Nephron progenitor cell (in vitro differentiated cells): ENCODE data around the gene BICDL2.

Source experiments
- DNase-seq: peaks from one replicate; pipeline ENCODE4 v3.0.0; 2021
- H3K27ac Mint-ChIP-seq: 2 replicates; pipeline ENCODE4 v1.8.0; 2021; ENCODE audit warnings: mild to moderate bottlenecking, moderate library complexity, mixed read lengths
- H3K27me3 Mint-ChIP-seq: 2 replicates; pipeline ENCODE4 v1.8.0; 2021; ENCODE audit warnings: mild to moderate bottlenecking, low read depth, mixed read lengths; ENCODE audit not compliant: poor library complexity
- H3K36me3 Mint-ChIP-seq: 2 replicates; pipeline ENCODE4 v1.8.0; 2021; ENCODE audit warnings: low read depth, mixed read lengths
- H3K4me1 Mint-ChIP-seq: 2 replicates; pipeline ENCODE4 v1.8.0; 2021; ENCODE audit warnings: mixed read lengths
- H3K4me3 Mint-ChIP-seq: 2 replicates; pipeline ENCODE4 v1.8.0; 2021; ENCODE audit warnings: mild to moderate bottlenecking, moderate library complexity, mixed read lengths
- H3K9me3 Mint-ChIP-seq: 2 replicates; pipeline ENCODE4 v1.8.0; 2021; ENCODE audit warnings: mild to moderate bottlenecking, moderate library complexity, mixed read lengths
- CTCF ChIP-seq: fragments of 200-600 bp; sonication (generic); IDR thresholded peaks from 2 replicates; pipeline ENCODE4 v1.5.0; 2021; ENCODE audit warnings: antibody characterized with exemption

BICDL2 gene

GRCh38 chr16:3014971-3015370 is 21.8 kb downstream of the BICDL2 start:
- H3K4me3 Mint-ChIP-seq, result no peak overlapping the region

GRCh38 chr16:3013998-3014690 is 22.6 kb downstream of the BICDL2 start:
- H3K9me3 Mint-ChIP-seq, result no peaks in the 10 kb centered on the region
- no peaks in the 10 kb centered on the region for H3K36me3 Mint-ChIP-seq
- DNase-seq, result no peak
- H3K27ac Mint-ChIP-seq, result no peak overlapping the region
- H3K27me3 Mint-ChIP-seq, result peaks cover 43% of the 10 kb centered on the region
- peaks cover 40% of the 10 kb centered on the region for H3K4me1 Mint-ChIP-seq
- no peak for TF ChIP-seq CTCF
- H3K4me3 Mint-ChIP-seq, result no peak overlapping the region

More at GRCh38 chr16:3014971-3015370, 21.8 kb downstream of the BICDL2 start:
- no peaks in the 10 kb centered on the region for H3K9me3 Mint-ChIP-seq
- H3K27me3 Mint-ChIP-seq, result peaks cover 43% of the 10 kb centered on the region
- peaks cover 36% of the 10 kb centered on the region for H3K4me1 Mint-ChIP-seq
- no peak for DNase-seq
- no peaks in the 10 kb centered on the region for H3K36me3 Mint-ChIP-seq
- no peak for TF ChIP-seq CTCF
- H3K27ac Mint-ChIP-seq, result no peak overlapping the region

GRCh38 chr16:3013491-3013951 is 23.2 kb downstream of the BICDL2 start:
- peaks cover 44% of the 10 kb centered on the region for H3K4me1 Mint-ChIP-seq
- no peak for DNase-seq
- H3K9me3 Mint-ChIP-seq, result no peaks in the 10 kb centered on the region
- no peaks in the 10 kb centered on the region for H3K36me3 Mint-ChIP-seq
- no peak for TF ChIP-seq CTCF
- H3K27ac Mint-ChIP-seq, result no peak overlapping the region
- peaks cover 43% of the 10 kb centered on the region for H3K27me3 Mint-ChIP-seq
- no peak overlapping the region for H3K4me3 Mint-ChIP-seq

- H3K27me3 Mint-ChIP-seq, result peaks cover 49% of the 10 kb centered on the region
- no peak for DNase-seq
- no peak within 1 kb of the TSS for H3K27ac Mint-ChIP-seq
These were observed 23.8 kb downstream of the BICDL2 start, which contains the start of gene CLDN9 for GRCh38 chr16:3012828-3013420. Gene CLDN9, plus strand, starts transcription at chr16:3012923. Its CDS starts 440 bp downstream, at chr16:3013363.

GRCh38 chr16:3012246-3012645 is 24.5 kb downstream of the BICDL2 start:
- no peak overlapping the region for H3K27ac Mint-ChIP-seq
- H3K4me1 Mint-ChIP-seq, result peaks cover 48% of the 10 kb centered on the region
- H3K36me3 Mint-ChIP-seq, result no peaks in the 10 kb centered on the region
- no peaks in the 10 kb centered on the region for H3K9me3 Mint-ChIP-seq
- H3K27me3 Mint-ChIP-seq, result peaks cover 52% of the 10 kb centered on the region
- H3K4me3 Mint-ChIP-seq, result peak overlapping the region; percentile 68
- peak; percentile 59 for DNase-seq
- no peak for TF ChIP-seq CTCF

More at GRCh38 chr16:3012828-3013420, 23.8 kb downstream of the BICDL2 start, which contains the start of gene CLDN9:
- no peaks in the 10 kb centered on the region for H3K9me3 Mint-ChIP-seq
- peaks cover 44% of the 10 kb centered on the region for H3K4me1 Mint-ChIP-seq
- no peak for TF ChIP-seq CTCF
- no peaks in the 10 kb centered on the region for H3K36me3 Mint-ChIP-seq
- peak within 1 kb of the TSS; percentile 68 for H3K4me3 Mint-ChIP-seq
